Gastroesophageal sphincter (tissue), 4 donors: Measurements from ENCODE around the gene HDGFL2. TPM values are rescaled to one million over a fixed set of nuclear protein-coding genes. Genes with fewer than 3 reads are reported as not detected.
"Not testable (repeated sequence)": the region's sequence is repeated elsewhere in the genome, so short reads cannot be mapped to it uniquely, and the experiment has no call there.

Experiments used
- ATAC-seq: fragments of 150-250 bp; one replicate; pipeline ENCODE4 v1.9.1; 2016; ENCODE audit warnings: mild to moderate bottlenecking, moderate library complexity
- H3K27ac ChIP-seq, 4 donors: fragments of 200-600 bp; sonication (generic) in 3 of 4; 1 replicate in 3 of 4; 2 replicates in 1 of 4; pipeline ENCODE4 v1.5.1; 2016 to 2019
- H3K27me3 ChIP-seq: fragments of 200-600 bp; sonication (generic); one replicate; pipeline ENCODE4 v1.5.1; 2019
- H3K36me3 ChIP-seq, 2 donors: fragments of 200-600 bp; sonication (generic); one replicate each; pipeline ENCODE4 v1.5.1; 2019; ENCODE audit warnings: control low read depth in 1 of 2
- H3K4me1 ChIP-seq, 3 donors: fragments of 200-600 bp; sonication (generic); 1 replicate in 2 of 3; 2 replicates in 1 of 3; pipeline ENCODE4 v1.5.1; 2016 to 2019; ENCODE audit warnings: control low read depth in 2 of 3
- H3K4me3 ChIP-seq, 2 donors: fragments of 200-600 bp; sonication (generic); one replicate each; pipeline ENCODE4 v1.5.1; 2019; ENCODE audit warnings: mild to moderate bottlenecking in 1 of 2, moderate library complexity in 1 of 2
- H3K9me3 ChIP-seq, 3 donors: fragments of 200-600 bp; sonication (generic); one replicate each; pipeline ENCODE4 v1.5.1; 2017 to 2019; ENCODE audit warnings: control low read depth in 2 of 3
- CTCF ChIP-seq, 4 experiments: fragments of 200-600 bp in 2 of 4; fragments of 450-650 bp in 2 of 4; sonication (generic) in 1 of 4; IDR thresholded peaks; one replicate each; pipeline ENCODE4 v1.5.1; 2017 to 2019; ENCODE audit warnings: antibody characterized with exemption in 4 of 4, mild to moderate bottlenecking in 2 of 4, moderate library complexity in 2 of 4
- EP300 ChIP-seq: sonication (generic); formaldehyde crosslinking; IDR thresholded peaks from one replicate; pipeline ENCODE4 v1.6.1; 2017; ENCODE audit warnings: antibody characterized with exemption, mild to moderate bottlenecking
- POLR2A ChIP-seq, 2 donors: fragments of 450-650 bp; IDR thresholded peaks; one replicate each; pipeline ENCODE4 v1.6.1; 2017; ENCODE audit warnings: antibody characterized with exemption in 2 of 2, mild to moderate bottlenecking in 2 of 2, moderate library complexity in 1 of 2
- POLR2AphosphoS5 ChIP-seq: sonication (generic); formaldehyde crosslinking; IDR thresholded peaks from one replicate; pipeline ENCODE4 v1.6.1; 2017; ENCODE audit warnings: antibody characterized with exemption
- WGBS, 2 donors: methylation state at CpG; one replicate each; pipeline ENCODE4 v1.1.5; 2018; ENCODE audit warnings: low coverage in 1 of 2; 5-methylcytosine and 5-hydroxymethylcytosine counted together
- total RNA-seq, 4 donors: library from RNA; depleted of rRNA; stranded (reverse); fragments of >200 nt; gene quantifications; one replicate each; pipeline ENCODE4 v1.1.0, GENCODE V29; 2016

Gene HDGFL2
- total RNA-seq, 4 donors from 2014 or later = 33.3 to 49.5 (median 36.2) TPM

- no peak for TF ChIP-seq CTCF (IDR thresholded peaks at IDR 0.05)
- TF ChIP-seq POLR2A (IDR thresholded peaks at IDR 0.05) = no peak
- no peak for TF ChIP-seq POLR2AphosphoS5
- no peak for TF ChIP-seq EP300
- no peaks in the 10 kb centered on the region for H3K36me3 ChIP-seq
- H3K4me3 ChIP-seq = no peak overlapping the region
- peaks cover 0 to 9% (median 0%) of the 10 kb centered on the region in 3 donors for H3K9me3 ChIP-seq
- peak overlapping the region in 1 of 4 donors; percentile 39 for H3K27ac ChIP-seq
- H3K27me3 ChIP-seq = peaks cover 26% of the 10 kb centered on the region
- WGBS, 2 donors = 65% methylated on average over 2 of the region's 3 CpGs; no CpG with 5 or more reads in 1 of the 2 donors
- peaks cover 0 to 18% (median 0%) of the 10 kb centered on the region in 3 donors for H3K4me1 ChIP-seq
- no peak for ATAC-seq
These were observed 67.1 kb downstream of the HDGFL2 start for GRCh38 chr19:4539169-4539692.

- H3K36me3 ChIP-seq = no peaks in the 10 kb centered on the region
- peaks cover 0 to 9% (median 0%) of the 10 kb centered on the region in 3 donors for H3K9me3 ChIP-seq
- ATAC-seq = peak; percentile 64
- H3K4me1 ChIP-seq = peaks cover 0 to 11% (median 0%) of the 10 kb centered on the region in 3 donors
- TF ChIP-seq CTCF (IDR thresholded peaks at IDR 0.05) = no peak
- no peak for TF ChIP-seq POLR2AphosphoS5
- TF ChIP-seq EP300 = no peak
- TF ChIP-seq POLR2A (IDR thresholded peaks at IDR 0.05) = no peak
- no peak within 1 kb of the TSS for H3K4me3 ChIP-seq
- peaks cover 26% of the 10 kb centered on the region for H3K27me3 ChIP-seq
- WGBS, 2 donors = 39 to 56% methylated on average over 3 to 7 of the region's 14 CpGs
- peak within 1 kb of the TSS in 1 of 4 donors; percentile 39 for H3K27ac ChIP-seq
These were observed 67.8 kb downstream of the HDGFL2 start, which contains the start of gene LRG1 for GRCh38 chr19:4539693-4540581. Gene LRG1, minus strand, starts transcription at chr19:4540036. Its CDS starts 23 bp downstream, at chr19:4540013.

- ATAC-seq = no peak
- TF ChIP-seq POLR2AphosphoS5 = no peak
- no peak for TF ChIP-seq CTCF (IDR thresholded peaks at IDR 0.05)
- no peak for TF ChIP-seq EP300
- TF ChIP-seq POLR2A (IDR thresholded peaks at IDR 0.05) = no peak
- Histone ChIP-seq H3K36me3 (no peaks in the 10 kb centered on the region), H3K27ac (no peak overlapping the region), H3K4me1 (no peaks in the 10 kb centered on the region), H3K9me3 (peaks cover 0 to 9% (median 0%) of the 10 kb centered on the region in 3 donors), H3K4me3 (no peak overlapping the region), H3K27me3 (peaks cover 26% of the 10 kb centered on the region)
- WGBS, 2 donors = 80 to 100% methylated on average over 2 to 8 of the region's 12 CpGs
These were observed 69.2 kb downstream of the HDGFL2 start for GRCh38 chr19:4541114-4541805.

GRCh38 chr19:4541806-4542145 is 69.7 kb downstream of the HDGFL2 start:
- WGBS, 2 donors = 94 to 100% methylated on average over 2 to 10 of the region's 12 CpGs
- H3K27ac ChIP-seq, H3K4me1 ChIP-seq, H3K9me3 ChIP-seq, ATAC-seq, H3K36me3 ChIP-seq, H3K4me3 ChIP-seq: not testable (repeated sequence)
- peaks cover 26% of the 10 kb centered on the region for H3K27me3 ChIP-seq
